ENCODE results near the gene EFCAB6.

The EFCAB6 gene

DNA sequence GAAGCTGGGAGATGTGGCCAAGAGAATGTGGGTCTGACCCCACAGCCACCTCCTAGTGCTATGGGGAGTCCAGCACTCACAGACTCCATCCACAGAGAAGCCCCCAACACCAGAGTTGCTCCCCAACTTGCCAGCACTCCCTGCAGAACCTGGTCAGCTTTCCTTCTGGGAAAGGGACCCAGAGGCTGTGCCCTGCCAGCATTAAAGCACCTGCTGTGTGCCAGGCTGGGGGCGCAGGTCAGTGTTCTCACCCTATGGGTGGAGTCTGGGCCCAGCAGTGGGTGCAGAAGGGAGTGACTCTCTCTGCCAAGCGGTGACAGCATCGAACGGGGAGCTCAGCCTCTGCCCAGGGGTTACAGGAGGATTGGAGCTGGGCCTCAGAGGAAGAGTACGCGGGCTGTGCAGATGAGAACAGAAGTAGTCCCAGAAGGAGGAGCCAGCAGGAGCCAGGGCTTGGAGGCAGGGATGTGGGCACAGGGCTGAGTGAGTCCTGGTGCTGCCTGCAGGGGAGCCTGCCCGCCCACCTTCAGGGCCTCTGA is 285.9 kb downstream of the EFCAB6 start:
- no peak for DNase-seq

DNA sequence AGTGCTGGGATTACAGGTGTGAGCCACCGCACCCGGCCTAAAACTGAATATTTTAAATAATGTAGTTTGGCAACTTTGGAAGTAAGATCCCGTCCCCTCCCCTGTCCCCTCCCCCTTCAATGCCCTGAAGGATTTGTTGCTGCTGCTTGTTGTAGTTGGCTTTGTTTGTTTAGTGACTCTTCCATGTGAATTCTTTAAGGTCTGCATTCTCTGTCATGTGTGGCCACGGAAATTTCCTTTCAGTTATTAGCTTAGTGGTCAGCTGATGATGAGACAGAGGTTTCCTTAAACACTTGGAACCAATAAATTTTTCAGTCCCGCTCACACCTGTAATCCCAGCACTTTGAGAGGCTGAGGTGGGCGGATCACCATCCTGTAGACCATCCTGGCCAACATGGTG is 290.4 kb downstream of the EFCAB6 start:
- DNase-seq, result no peak

DNA sequence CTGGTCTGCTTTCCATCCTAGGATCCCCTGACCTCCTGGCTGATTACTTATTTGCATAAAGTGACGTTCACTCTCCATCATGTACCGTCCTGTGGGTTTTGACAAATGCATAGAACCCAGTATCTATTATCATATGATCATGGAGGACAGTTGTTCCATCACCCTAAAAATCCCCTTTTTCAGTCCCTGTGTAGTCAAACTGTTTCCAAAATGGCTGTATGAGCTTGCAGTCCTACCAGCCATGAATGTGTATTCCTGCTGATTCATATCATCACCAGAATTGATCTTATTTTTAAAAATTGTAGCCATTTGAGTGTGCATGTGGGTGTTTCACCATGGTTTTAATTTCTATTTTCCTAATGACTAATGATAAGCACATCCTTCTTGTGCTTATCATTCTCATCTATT is 291.5 kb downstream of the EFCAB6 start:
- no peak for DNase-seq

DNA sequence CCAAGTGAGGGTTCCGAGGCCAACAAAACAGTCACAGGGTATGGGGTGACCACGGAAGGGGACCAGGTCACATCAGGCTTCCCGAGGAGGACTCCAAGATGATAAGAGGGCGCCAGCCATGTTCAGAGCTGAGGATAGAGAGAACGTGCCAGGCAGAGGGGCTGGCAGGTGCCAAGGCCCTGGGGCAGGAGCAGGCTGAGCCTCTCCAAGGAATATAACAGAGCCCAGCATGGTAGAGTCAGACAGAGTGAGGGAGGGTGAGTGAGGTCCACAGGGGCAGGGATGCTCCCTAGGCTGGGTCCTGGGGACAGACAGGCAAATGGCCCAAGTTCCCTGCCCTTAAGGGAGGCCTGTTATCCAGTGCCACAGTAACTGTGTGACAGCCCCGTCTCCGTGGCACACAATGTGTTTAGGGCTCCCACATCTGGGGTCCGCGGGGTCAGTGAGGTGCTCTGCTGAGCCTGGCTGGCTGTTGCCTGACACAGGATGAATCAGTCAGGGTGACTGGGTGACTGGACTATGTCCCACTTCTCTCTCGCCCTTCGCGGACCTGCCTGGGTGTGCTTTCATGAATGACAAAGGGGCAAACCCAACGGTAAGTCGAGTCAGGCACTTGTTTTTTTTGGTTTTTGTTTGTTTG is 295.0 kb downstream of the EFCAB6 start:
- no peak for DNase-seq

DNA sequence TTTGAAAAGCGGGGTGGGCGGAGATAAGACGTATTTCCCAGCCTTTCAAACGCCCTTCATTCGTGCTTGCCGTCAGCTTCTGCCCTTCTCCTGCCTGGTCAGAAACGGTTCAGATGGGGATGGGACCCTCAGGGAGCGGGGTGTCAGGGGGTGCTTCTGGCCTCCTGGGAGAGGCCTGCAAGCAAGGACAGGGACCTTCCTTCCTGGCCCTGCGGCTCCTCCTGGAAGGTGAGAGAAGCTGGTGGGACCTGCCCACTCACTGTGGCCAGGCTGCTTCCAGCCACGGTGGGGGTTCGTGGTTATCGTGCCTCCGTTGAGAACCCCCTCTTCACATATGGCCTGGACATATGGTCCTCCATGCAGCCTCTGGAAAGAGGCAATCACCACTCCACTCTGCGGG is 295.7 kb downstream of the EFCAB6 start:
- no peak for DNase-seq

DNA sequence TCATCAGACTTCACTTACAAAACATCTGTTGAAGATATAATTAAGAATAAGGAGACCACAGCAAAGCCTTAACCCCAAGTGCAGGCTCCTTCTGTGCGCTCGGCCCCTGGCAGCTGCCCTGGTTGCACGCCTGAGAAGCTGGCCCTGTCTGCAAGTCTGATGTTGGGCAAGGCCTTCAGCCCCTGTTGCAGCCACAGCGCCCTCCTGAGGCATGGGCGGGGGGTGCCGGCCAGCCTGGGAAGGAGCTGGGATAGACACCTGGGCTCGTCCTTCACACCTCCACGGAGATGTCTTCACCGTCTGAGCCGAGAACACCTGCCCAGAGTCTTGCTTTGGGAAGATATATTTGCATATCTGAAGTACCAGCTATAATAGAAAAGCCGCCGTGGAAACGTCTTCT is 296.2 kb downstream of the EFCAB6 start:
- DNase-seq, result no peak

DNA sequence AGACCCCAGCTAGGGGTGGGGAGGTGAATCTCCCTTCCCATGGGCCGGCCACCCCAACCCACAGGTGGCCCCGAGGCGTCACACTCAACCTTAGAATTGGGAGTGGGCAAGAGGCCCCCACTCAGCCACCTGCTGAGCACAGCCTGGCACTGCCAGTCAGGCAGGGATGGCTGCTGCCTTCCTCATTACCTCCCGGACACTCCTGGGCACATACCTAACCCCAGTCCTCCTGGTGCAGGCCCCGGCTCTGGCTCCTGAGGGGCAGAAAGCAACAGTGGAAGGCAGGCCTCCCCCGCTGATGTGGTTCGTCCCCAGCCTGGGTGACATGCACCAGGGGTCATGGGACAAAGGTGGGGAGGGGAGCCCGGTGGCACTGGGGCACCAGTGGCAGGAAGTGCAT is 296.7 kb downstream of the EFCAB6 start:
- DNase-seq, result no peak

DNA sequence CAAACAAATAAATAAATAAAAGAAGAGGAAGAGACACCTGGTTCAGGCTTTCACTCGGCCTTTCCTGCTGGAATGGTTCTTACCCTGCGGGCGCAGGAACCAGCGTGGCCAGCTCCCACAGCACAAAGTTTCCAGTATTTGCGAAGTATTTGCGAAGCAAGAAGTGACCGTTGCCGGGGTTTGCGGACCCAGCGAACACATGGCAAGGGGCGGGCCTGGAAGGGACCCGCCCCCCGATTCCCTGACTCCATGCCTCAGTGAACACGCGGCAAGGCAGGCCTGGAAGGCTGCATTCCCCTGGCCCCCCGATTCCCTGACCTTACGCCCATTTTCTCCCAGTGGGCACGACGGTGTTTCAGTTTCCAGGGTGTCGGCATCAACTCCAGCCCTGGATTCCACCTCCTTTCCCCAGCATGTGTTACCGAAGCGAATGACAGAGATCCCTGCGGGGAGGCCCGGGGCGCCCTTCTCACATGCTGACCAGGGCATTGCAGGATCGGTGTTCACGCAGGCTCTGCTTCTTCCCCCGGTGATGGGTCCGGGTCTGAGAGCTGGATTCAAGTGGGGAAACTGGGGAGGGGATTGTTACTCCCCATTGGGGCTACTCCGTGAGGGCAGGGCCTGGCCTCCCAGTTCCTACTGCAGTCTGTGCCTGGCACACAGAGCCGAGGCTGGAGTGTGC is 297.5 kb downstream of the EFCAB6 start:
- no peak for DNase-seq

DNA sequence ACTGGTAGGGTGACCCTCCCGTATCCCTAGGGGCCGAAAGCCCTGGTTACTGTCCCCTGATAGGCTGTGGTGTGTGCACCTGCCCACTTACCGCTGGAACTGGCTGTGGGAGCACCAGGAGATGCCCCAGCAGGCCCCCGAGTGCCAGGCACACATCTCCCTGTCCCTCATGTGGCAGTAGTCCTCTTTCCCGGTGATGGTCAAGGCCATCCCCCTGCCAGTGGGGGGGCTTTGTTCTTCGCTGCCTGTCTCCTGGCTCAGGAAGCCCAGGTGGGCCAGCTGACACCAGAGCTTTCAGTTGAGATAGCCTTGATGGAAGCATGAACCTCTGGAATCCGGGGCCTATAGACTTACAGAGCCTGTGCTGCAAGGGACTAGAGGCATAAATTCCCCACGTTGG is 299.8 kb downstream of the EFCAB6 start:
- no peak for DNase-seq

DNA sequence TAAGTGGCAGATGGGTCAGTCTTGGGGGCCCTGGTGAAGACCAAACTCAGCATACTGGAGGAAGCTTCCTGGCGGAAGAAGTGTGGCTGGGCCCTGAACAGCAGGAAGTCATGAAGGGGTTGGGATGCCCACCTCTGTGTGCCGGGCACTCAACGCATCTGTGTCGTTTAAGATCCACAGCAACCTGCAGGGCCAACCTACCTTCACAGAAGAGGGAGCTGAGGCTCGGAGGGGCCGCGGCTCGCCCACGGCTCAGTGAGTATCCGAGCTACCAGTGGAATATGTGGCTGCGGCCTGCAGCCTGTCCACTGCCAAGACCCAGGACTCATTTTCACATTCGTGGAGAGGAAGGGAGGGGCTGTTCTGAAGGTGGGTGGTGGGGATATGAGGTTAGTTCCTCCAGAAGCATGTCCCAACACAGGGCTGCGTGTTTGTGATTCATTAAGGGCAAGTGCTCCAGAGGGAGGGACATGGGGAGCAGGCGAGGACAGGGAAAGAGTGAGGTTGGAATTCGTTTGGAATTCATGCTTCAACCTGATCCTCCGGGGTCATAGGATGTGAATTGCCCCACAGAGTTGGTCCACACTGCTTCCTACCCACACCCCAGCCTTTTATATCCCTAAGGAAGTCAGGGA is 300.7 kb downstream of the EFCAB6 start:
- DNase-seq, result no peak

DNA sequence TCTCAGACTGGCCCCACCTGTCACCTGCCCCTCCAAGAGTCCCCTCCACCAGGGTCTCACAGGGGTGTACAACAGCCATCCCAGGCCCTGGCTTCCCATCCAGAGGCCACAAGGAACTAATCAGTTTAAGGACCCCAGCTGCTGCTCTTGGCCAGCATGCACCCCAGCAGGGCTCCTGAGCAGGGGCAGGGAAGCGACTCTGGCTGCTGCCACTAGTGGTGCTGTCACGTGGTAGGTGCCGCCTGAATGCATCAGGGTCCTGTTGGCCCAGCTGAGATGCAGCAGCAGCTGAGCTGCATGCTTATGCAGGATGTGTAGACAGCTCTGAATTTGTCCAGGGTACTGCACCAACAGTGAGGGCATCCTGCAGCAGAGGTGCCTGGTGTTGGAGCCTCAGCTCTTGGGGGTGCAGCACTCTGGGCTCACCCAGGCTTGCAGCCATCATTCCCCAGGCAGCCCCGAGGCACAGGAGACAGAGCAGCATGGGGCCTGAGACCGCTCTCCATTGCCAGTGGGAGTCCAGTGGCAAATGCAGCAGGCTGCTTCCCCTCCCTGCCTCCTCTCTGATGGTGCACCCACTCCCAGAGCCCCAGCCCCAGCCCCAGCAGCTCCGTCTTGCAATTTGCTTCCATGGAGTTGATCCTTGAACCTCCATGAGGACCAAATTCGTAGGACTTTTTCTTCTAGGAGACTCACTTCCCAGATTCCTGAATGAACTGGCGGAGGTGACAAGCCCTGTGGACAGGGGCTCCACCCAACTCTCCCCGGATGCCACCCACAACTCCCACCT is 301.6 kb downstream of the EFCAB6 start:
- DNase-seq, result no peak

DNA sequence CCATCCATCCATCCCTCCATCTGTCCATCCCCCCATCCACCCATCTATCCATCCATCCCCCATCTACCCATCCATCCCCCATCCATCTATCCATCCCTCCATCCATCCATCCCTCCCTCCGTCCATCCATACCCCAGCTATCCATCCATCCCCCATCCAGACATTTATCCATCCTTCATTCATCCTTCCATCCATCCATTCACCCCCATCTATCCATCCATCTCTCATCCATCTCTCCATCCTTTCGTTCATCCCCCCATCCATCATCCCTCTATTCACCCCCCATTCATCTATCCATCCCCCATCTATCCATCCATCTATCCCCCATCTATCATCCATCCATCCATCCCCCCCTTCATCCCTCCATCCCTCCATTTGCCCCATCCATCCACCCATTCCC is 302.8 kb downstream of the EFCAB6 start:
- no peak for DNase-seq

DNA sequence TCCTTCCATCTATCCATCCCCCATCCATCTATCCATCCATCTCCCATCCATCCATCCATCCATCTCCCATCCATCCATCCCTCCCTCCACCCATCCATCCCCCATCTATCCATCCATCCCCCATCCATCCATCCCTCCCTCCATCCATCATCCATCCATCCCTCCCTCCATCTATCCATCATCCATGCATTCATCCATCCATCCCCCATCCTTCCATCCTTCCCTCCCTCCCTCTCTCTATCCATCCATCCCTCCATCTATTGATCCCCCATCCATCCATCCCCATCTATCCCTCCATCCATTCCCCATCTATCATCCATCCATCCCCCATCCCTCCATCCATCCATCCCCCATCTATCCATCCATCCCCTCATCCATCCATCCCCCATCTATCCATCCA is 303.6 kb downstream of the EFCAB6 start:
- no peak for DNase-seq

DNA sequence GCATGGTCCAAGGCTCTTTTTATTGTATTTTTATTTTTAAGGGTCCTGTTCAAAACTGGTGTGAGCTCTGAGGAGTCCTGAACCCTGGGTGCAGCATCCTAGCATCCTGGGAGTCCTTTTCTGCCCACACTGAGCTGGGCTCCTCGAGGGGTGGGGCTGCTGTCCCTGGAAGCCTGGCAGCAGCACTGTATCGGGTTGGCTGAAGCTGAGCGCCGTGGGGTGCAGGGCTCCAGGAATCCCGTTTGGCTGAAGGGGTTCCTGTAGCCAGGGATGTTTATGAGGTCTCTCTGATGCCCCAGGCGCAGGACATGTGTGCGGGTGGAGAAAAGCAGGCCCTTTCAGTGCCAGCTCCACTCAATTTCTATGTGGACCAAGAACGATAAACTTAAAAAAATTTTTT is 304.9 kb downstream of the EFCAB6 start:
- no peak for DNase-seq

DNA sequence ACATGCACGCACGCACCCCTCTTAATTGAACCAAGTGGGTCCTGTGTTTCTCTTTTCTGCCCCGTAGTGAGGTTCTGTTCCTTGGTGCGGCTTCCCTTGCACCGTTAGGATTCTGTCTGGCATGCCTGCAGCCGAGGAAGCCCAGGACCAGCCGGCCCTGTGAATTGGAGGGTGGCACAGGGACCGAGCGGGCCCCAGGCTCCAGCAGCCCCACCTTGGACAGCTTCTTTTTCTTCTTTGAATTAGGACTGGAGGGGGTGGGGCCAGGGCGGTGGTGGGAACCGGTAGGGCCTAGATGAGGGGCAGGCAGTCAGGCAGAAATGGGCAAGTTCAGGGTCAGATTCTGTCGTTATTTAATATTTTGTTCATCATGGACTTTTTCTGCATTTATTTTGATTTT is 305.6 kb downstream of the EFCAB6 start:
- DNase-seq, result no peak

DNA sequence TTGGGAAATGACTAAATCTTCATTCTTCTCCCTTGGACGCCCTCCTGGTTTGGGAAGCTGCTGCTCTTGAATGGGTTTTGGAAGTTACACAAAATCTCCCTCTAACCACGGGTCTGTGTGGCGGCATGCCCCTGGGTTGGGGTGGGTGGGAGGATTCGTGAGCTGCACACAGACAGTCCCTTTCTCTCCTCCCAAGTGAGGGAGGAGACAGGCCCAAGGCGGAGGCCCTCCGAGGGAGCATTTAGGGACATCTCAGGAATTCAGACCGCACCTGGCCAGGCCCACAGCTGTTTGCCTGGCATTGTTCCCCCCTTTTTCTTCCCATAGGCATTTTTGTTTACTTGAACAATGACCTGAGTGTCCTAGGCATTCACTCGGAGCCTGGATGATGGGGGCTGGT is 306.2 kb downstream of the EFCAB6 start:
- no peak for DNase-seq

DNA sequence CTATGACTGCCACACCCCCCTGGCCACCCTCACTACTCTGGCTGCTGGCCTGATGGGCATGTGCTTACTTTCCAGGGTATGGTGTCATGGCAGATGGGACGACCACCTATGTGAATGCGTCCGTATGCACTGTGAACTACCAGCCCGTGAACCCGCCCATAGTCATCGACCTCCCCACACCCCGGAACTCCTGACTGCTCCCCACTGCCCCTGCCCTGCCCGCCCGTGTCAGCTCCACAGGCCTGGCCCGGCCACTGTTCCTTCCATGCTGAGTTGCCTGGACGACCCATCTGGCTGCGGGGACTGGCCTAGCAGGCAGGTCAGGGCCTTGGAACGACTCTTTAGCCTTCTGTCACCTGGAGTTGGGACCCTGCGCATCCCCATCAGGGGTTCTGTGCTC is 306.7 kb downstream of the EFCAB6 start:
- DNase-seq, result no peak

DNA sequence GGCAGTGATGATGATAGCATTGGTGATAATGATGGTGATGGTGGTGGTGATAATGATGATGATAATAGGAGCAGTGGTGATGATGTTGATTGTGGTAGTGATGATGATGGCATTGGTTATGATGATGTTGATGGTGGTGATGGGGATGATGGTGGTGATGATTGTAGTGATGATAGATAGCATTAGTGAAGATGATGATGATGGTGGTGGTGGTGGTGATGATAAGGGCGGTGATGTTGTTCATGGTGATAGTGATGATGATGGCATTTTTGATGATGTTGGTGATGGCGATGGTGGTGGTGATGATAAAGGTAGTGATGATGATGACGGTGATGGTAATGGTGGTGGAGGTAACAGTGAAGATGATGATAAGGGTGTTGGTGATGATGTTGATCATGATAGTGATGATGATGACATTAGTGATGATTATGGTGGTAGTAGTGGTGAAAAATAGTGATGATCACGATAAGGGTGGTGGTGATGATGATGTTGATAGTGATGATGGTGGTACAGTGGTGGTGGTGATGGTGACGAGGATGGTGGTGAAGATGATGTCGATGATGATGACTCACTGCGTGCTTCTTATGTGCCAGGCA is 307.3 kb downstream of the EFCAB6 start:
- no peak for DNase-seq

DNA sequence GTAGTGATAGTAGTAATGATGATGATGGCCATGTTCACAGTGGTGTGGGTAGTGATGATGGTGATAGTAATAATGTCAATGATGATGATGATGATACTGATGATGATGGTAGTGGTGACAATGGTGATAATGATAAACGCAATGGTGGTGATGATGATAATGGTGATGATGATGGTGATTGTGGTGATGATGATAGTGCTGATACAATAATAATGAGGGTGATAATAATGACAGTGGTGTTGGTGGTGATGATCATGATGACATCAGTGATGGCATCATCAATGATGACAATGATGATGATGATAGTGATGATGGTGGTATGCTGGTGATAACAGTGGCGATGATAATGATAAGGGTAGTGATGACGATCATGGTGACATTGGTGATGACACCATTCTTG is 308.0 kb downstream of the EFCAB6 start:
- no peak for DNase-seq

DNA sequence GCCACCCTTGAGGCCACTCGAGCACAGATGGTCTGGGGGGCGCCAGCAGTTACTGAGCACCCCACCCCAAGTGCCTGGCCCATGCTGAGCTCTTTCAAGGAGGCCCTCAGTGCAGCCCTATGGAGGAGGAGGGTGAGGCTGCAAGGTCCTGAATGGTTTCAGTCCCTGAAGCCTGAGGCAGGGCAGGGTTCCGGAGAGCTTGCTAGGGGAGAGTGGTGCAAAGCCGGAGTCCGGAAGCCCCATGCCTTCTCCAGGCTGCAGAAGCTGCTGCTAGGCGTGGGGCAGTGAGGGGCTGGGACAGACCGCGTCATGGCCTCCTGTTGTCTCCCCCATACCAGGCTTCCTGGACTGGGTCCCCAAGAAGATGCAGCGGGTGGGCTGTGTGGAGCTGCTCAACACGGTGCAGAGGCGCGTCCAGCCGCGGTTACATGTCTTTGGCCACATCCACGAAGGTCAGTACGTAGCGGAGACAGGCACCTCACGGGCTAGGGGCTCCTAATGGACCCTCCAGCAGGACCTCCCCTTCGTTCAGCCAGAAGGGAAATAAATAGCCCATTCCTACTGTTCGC is 309.7 kb downstream of the EFCAB6 start:
- no peak for DNase-seq

DNA sequence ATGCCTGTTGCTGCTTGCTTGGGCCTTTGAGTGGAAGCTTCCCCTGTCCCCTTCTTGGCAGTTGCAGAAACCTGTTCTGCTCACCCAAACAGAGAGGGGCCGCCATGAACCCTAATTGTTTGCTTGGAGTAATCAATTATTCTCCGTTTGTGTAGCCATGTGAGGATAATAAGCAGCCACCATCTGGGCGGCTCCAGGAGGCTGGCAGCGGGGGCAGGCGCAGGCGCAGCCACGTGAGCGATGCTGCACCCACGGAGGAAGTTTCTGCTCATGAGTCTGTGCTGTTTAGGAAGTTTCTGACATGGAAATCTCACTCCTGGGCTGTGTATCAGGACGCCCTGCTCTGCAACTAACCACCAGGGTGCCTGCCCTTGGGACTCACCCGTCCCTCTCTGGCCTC is 310.2 kb downstream of the EFCAB6 start:
- no peak for DNase-seq
